Body of pancreas (tissue), 4 donors: ENCODE results near the gene WNK1. TPM values are rescaled to one million over a fixed set of nuclear protein-coding genes. Genes with fewer than 3 reads are reported as not detected.

ENCODE experiments used
- ATAC-seq: fragments of 150-250 bp; one replicate; pipeline ENCODE4 v1.9.1; 2016
- DNase-seq, 4 donors: peaks; one replicate each; pipeline ENCODE4 v3.0.0-alpha.2; 2019
- H3K27ac ChIP-seq, 4 donors: fragments of 200-600 bp; sonication (generic); 1 replicate in 3 of 4; 2 replicates in 1 of 4; pipeline versions ENCODE4 v1.5.1 to v1.6.1; 2016 to 2019; ENCODE audit warnings: mild to moderate bottlenecking in 1 of 4, mixed read lengths in 1 of 4, moderate library complexity in 1 of 4
- H3K27me3 ChIP-seq, 2 donors: fragments of 200-600 bp; sonication (generic); one replicate each; pipeline ENCODE4 v1.6.0; 2016; ENCODE audit warnings: mild to moderate bottlenecking in 1 of 2
- H3K36me3 ChIP-seq, 2 donors: fragments of 200-600 bp; sonication (generic); replicated peaks in 1 of 2; 2 replicates each; pipeline ENCODE4 v1.5.1; 2016; ENCODE audit warnings: low read depth in 2 of 2; ENCODE audit not compliant: insufficient read depth in 1 of 2
- H3K4me1 ChIP-seq: fragments of 200-600 bp; sonication (generic); one replicate; pipeline ENCODE4 v1.6.0; 2016
- H3K4me3 ChIP-seq, 2 donors: fragments of 200-600 bp; sonication (generic); 1 replicate in 1 of 2; 2 replicates in 1 of 2; pipeline ENCODE4 v1.5.1; 2016 to 2019
- H3K9me3 ChIP-seq, 3 donors: fragments of 200-600 bp; sonication (generic); 1 replicate in 2 of 3; 2 replicates in 1 of 3; pipeline ENCODE4 v1.5.1; 2016
- POLR2A ChIP-seq, 3 donors: fragments of 450-650 bp; IDR thresholded peaks; one replicate each; pipeline ENCODE4 v1.6.1; 2016; ENCODE audit warnings: antibody characterized with exemption in 3 of 3, mild to moderate bottlenecking in 2 of 3
- WGBS, 2 donors: methylation state at CpG; one replicate each; pipeline ENCODE4 v1.1.5; 2017; 5-methylcytosine and 5-hydroxymethylcytosine counted together
- intact Hi-C: fragments of 100-400 bp; cut with DNase I; formaldehyde crosslinking; loops from one replicate; pipeline ENCODE4 v1.15.1; 2023
- total RNA-seq, 2 donors: library from RNA; depleted of rRNA; stranded (reverse); fragments of >200 nt; gene quantifications; one replicate each; pipeline ENCODE4 v1.1.0, GENCODE V29; 2016
- TF ChIP-seq, protein P1 (sequence below), 7 experiments: fragments of 450-650 bp in 4 of 7; fragments of 200-600 bp in 3 of 7; sonication (generic) in 3 of 7; IDR thresholded peaks; one replicate each; pipeline ENCODE4 v1.5.1; 2016 to 2019; ENCODE audit warnings: antibody characterized with exemption in 7 of 7

WNK1 gene
- total RNA-seq, 2 donors from 2014 or later = 56.6 to 96.6 TPM

- ATAC-seq = no peak
- Histone ChIP-seq H3K27ac (no peak overlapping the region), H3K27me3 (no peaks in the 10 kb centered on the region), H3K9me3 (no peaks in the 10 kb centered on the region), H3K36me3 (no peaks in the 10 kb centered on the region), H3K4me3 (no peak overlapping the region), H3K4me1 (no peaks in the 10 kb centered on the region)
- WGBS, 2 donors = 74 to 100% methylated on average over 1 of the region's 1 CpG
- no peak for DNase-seq
- TF ChIP-seq POLR2A (IDR thresholded peaks at IDR 0.05) = no peak
- TF ChIP-seq, protein P1, sequence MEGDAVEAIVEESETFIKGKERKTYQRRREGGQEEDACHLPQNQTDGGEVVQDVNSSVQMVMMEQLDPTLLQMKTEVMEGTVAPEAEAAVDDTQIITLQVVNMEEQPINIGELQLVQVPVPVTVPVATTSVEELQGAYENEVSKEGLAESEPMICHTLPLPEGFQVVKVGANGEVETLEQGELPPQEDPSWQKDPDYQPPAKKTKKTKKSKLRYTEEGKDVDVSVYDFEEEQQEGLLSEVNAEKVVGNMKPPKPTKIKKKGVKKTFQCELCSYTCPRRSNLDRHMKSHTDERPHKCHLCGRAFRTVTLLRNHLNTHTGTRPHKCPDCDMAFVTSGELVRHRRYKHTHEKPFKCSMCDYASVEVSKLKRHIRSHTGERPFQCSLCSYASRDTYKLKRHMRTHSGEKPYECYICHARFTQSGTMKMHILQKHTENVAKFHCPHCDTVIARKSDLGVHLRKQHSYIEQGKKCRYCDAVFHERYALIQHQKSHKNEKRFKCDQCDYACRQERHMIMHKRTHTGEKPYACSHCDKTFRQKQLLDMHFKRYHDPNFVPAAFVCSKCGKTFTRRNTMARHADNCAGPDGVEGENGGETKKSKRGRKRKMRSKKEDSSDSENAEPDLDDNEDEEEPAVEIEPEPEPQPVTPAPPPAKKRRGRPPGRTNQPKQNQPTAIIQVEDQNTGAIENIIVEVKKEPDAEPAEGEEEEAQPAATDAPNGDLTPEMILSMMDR (IDR thresholded peaks at IDR 0.05) = no peak
- intact Hi-C loops = no loop called here
These were observed 68.0 kb downstream of the WNK1 start for GRCh38 chr12:820336-820735.

GRCh38 chr12:823028-823698 lies 70.8 kb downstream of the WNK1 start:
- TF ChIP-seq, protein P1 (IDR thresholded peaks at IDR 0.05) = no peak
- no peak for TF ChIP-seq POLR2A (IDR thresholded peaks at IDR 0.05)
- no peak overlapping the region for H3K4me3 ChIP-seq
- no peaks in the 10 kb centered on the region for H3K9me3 ChIP-seq
- 87 to 89% methylated on average over 2 of the region's 2 CpGs for WGBS, 2 donors
- H3K27me3 ChIP-seq = no peaks in the 10 kb centered on the region
- intact Hi-C loops = no loop called here
- no peaks in the 10 kb centered on the region for H3K36me3 ChIP-seq
- H3K4me1 ChIP-seq = no peaks in the 10 kb centered on the region
- ATAC-seq (no peak), DNase-seq (no peak)
- H3K27ac ChIP-seq = no peak overlapping the region

- H3K4me1 ChIP-seq = no peaks in the 10 kb centered on the region
- no peak for TF ChIP-seq POLR2A (IDR thresholded peaks at IDR 0.05)
- TF ChIP-seq, protein P1 (IDR thresholded peaks at IDR 0.05) = no peak
- H3K4me3 ChIP-seq = no peak overlapping the region
- DNase-seq = no peak
- no peak overlapping the region for H3K27ac ChIP-seq
- WGBS, 2 donors = 94 to 95% methylated on average over 1 of the region's 1 CpG
- no peaks in the 10 kb centered on the region for H3K9me3 ChIP-seq
- intact Hi-C loops = no loop called here
- no peaks in the 10 kb centered on the region for H3K27me3 ChIP-seq
- H3K36me3 ChIP-seq = peaks cover 0 to 2% of the 10 kb centered on the region in 2 donors
- no peak for ATAC-seq
These were observed 74.0 kb downstream of the WNK1 start for GRCh38 chr12:826331-826730.

GRCh38 chr12:828726-829395 lies 76.5 kb downstream of the WNK1 start:
- ATAC-seq = no peak
- Histone ChIP-seq H3K4me3 (no peak overlapping the region), H3K4me1 (no peaks in the 10 kb centered on the region), H3K9me3 (no peaks in the 10 kb centered on the region), H3K36me3 (peaks cover 0 to 2% of the 10 kb centered on the region in 2 donors), H3K27ac (no peak overlapping the region), H3K27me3 (no peaks in the 10 kb centered on the region)
- DNase-seq = no peak
- no peak for TF ChIP-seq POLR2A (IDR thresholded peaks at IDR 0.05)
- TF ChIP-seq, protein P1 (IDR thresholded peaks at IDR 0.05) = no peak
- intact Hi-C loops = no loop called here
